Measurements from ENCODE around the gene BANP. TPM values are rescaled to one million over a fixed set of nuclear protein-coding genes. Genes with fewer than 3 reads are reported as not detected.

Gene BANP
- total RNA-seq, 1 experiment from 2014 or later = 22.6 TPM

GRCh38 chr16:88045820-88046303, 94.6 kb downstream of the BANP start:
- no TSS peak for BruUV-seq (replicated peaks)
- TF ChIP-seq SIN3A (IDR thresholded peaks at IDR 0.05; ENCODE audit: borderline replicate concordance, insufficient read depth, low read depth, low read length) = no peak
- TF ChIP-seq POLR2AphosphoS5 (IDR thresholded peaks at IDR 0.05; ENCODE audit: low read depth, low read length) = no peak
- TF ChIP-seq TCF7L2 (IDR thresholded peaks at IDR 0.05; ENCODE audit: low read depth, low read length) = no peak
- no peak for TF ChIP-seq REST (IDR thresholded peaks at IDR 0.05; ENCODE audit: insufficient read depth in 1 of 2, low read depth in 2 of 2, low read length in 1 of 2)
- no peak for TF ChIP-seq CTCF (IDR thresholded peaks at IDR 0.05)
- no peak for ATAC-seq
- Histone ChIP-seq H3K36me3 (ENCODE audit: control insufficient read depth, insufficient read depth, low read length) (no peaks in the 10 kb centered on the region), H3K27ac (ENCODE audit: low read length) (no peak overlapping the region), H3K4me3 (ENCODE audit: low read depth in 2 of 2, low read length in 2 of 2) (no peak overlapping the region), H3K4me1 (ENCODE audit: control insufficient read depth, insufficient read depth, low read length) (no peaks in the 10 kb centered on the region), H3K27me3 (ENCODE audit: control insufficient read depth, insufficient read depth, low read length) (no peaks in the 10 kb centered on the region), H3K9me3 (ENCODE audit: control insufficient read depth, insufficient read depth, low read depth, low read length) (no peaks in the 10 kb centered on the region)
- intact Hi-C loops (cut with micrococcal nuclease; ENCODE audit: unreplicated experiment) = no loop called here
- in situ Hi-C loops (cut with HindIII; ENCODE audit: low pct_unique_long_range_greater_than_20kb, low sequenced_read_pairs) = no loop called here
- ChIA-PET CTCF (no interaction called here), POLR2A (no interaction called here)
- no peak for DNase-seq (ENCODE audit: low read depth, low spot score)

GRCh38 chr16:88047462-88047861, 96.2 kb downstream of the BANP start:
- intact Hi-C loops (cut with micrococcal nuclease; ENCODE audit: unreplicated experiment) = no loop called here
- no peaks in the 10 kb centered on the region for H3K4me1 ChIP-seq (ENCODE audit: control insufficient read depth, insufficient read depth, low read length)
- ChIA-PET CTCF (no interaction called here), POLR2A (no interaction called here)
- TF ChIP-seq CTCF (IDR thresholded peaks at IDR 0.05) = no peak
- no peak for TF ChIP-seq POLR2AphosphoS5 (IDR thresholded peaks at IDR 0.05; ENCODE audit: low read depth, low read length)
- TF ChIP-seq REST (IDR thresholded peaks at IDR 0.05; ENCODE audit: insufficient read depth in 1 of 2, low read depth in 2 of 2, low read length in 1 of 2) = no peak
- TF ChIP-seq SIN3A (IDR thresholded peaks at IDR 0.05; ENCODE audit: borderline replicate concordance, insufficient read depth, low read depth, low read length) = no peak
- no peak for TF ChIP-seq TCF7L2 (IDR thresholded peaks at IDR 0.05; ENCODE audit: low read depth, low read length)
- H3K27me3 ChIP-seq (ENCODE audit: control insufficient read depth, insufficient read depth, low read length) = no peaks in the 10 kb centered on the region
- H3K9me3 ChIP-seq (ENCODE audit: control insufficient read depth, insufficient read depth, low read depth, low read length) = no peaks in the 10 kb centered on the region
- H3K4me3 ChIP-seq (ENCODE audit: low read depth in 2 of 2, low read length in 2 of 2) = no peak overlapping the region
- in situ Hi-C loops (cut with HindIII; ENCODE audit: low pct_unique_long_range_greater_than_20kb, low sequenced_read_pairs) = no loop called here
- ATAC-seq (no peak), DNase-seq (ENCODE audit: low read depth, low spot score) (no peak)
- no TSS peak for BruUV-seq (replicated peaks)
- H3K36me3 ChIP-seq (ENCODE audit: control insufficient read depth, insufficient read depth, low read length) = no peaks in the 10 kb centered on the region
- no peak overlapping the region for H3K27ac ChIP-seq (ENCODE audit: low read length)
